Upper lobe of left lung (tissue), 6 donors: Measurements from ENCODE around the gene CACHD1. TPM values are rescaled to one million over a fixed set of nuclear protein-coding genes. Genes with fewer than 3 reads are reported as not detected.
"Not testable (repeated sequence)": the region's sequence is repeated elsewhere in the genome, so short reads cannot be mapped to it uniquely, and the experiment has no call there.

Experiments
- ATAC-seq, 2 donors: fragments of 200-7000 bp; cut with Tn5 transposase; one replicate each; pipeline ENCODE4 v1.9.1; 2022; ENCODE audit warnings: mild to moderate bottlenecking in 2 of 2, moderate library complexity in 2 of 2; ENCODE audit not compliant: low FRiP score in 2 of 2
- DNase-seq, 2 donors: peaks; one replicate each; pipeline ENCODE4 v3.0.0-alpha.2; 2019 to 2020
- H3K27ac ChIP-seq, 4 donors: fragments of 200-600 bp; sonication (generic); one replicate each; pipeline ENCODE4 v1.5.1; 2016 to 2019
- H3K27me3 ChIP-seq, 4 donors: fragments of 200-600 bp; sonication (generic); one replicate each; pipeline ENCODE4 v1.5.1; 2017 to 2019
- H3K36me3 ChIP-seq, 4 donors: fragments of 200-600 bp; sonication (generic); one replicate each; pipeline ENCODE4 v1.5.1; 2016 to 2019
- H3K4me1 ChIP-seq, 4 donors: fragments of 200-600 bp; sonication (generic); one replicate each; pipeline ENCODE4 v1.5.1; 2018 to 2019
- H3K4me3 ChIP-seq, 4 donors: fragments of 200-600 bp; sonication (generic); one replicate each; pipeline ENCODE4 v1.5.1; 2017 to 2019; ENCODE audit warnings: mild to moderate bottlenecking in 2 of 4, moderate library complexity in 1 of 4
- H3K9me3 ChIP-seq, 4 donors: fragments of 200-600 bp; sonication (generic); one replicate each; pipeline ENCODE4 v1.5.1; 2018 to 2019
- EP300 ChIP-seq, 4 donors: sonication (generic); formaldehyde crosslinking; IDR thresholded peaks; one replicate each; pipeline ENCODE4 v1.5.1; 2017; ENCODE audit warnings: antibody characterized with exemption in 4 of 4, control low read depth in 2 of 4
- POLR2A ChIP-seq, 4 donors: fragments of 450-650 bp; IDR thresholded peaks; one replicate each; pipeline ENCODE4 v1.5.1; 2016 to 2017; ENCODE audit warnings: antibody characterized with exemption in 4 of 4, mild to moderate bottlenecking in 2 of 4
- POLR2AphosphoS5 ChIP-seq, 2 donors: sonication (generic); formaldehyde crosslinking; IDR thresholded peaks; one replicate each; pipeline ENCODE4 v1.5.1; 2017; ENCODE audit warnings: antibody characterized with exemption in 2 of 2
- WGBS, 2 donors: methylation state at CpG; one replicate each; pipeline ENCODE4 v1.1.5; 2017 to 2018; 5-methylcytosine and 5-hydroxymethylcytosine counted together
- total RNA-seq, 6 donors: library from RNA; depleted of rRNA in 4 of 6; stranded (reverse); fragments of >200 nt in 4 of 6; gene quantifications; one replicate each; pipeline versions ENCODE4 v1.1.0 to v1.2.1, GENCODE V29; 2016 to 2021
- TF ChIP-seq, protein P1 (sequence below), 6 experiments: fragments of 450-650 bp in 4 of 6; fragments of 200-600 bp in 2 of 6; sonication (generic) in 2 of 6; IDR thresholded peaks; one replicate each; pipeline ENCODE4 v1.5.1; 2016 to 2019; ENCODE audit warnings: antibody characterized with exemption in 6 of 6
- donor health status: DM: no; HTN: no; CAD: no; lungs with moderate emphysema.
- donor health status: DM: no; HTN: yes; CAD: no; lungs with severe emphysema.

CACHD1 gene
- total RNA-seq, 6 donors from 2014 or later: 7.3 to 26.3 (median 22.9) TPM

DNA sequence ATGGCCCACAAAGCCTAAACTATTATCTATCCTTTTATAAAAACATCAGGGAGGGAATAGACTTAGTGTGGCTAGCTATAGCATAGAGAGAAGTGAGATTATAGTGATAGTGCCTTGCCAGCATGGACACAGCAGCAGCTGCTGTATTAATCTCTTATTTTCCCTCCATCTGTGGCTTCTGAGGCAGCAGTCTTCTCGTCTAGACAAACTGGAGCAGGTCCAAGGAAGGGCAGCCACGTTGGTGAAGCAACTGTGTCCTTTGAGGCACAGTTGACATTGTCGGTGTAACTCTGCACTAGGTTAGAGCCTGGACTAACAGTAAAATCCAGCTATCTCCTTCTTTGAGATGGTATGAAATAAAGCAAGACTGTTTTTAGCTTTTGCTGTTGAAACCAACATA is 131.3 kb downstream of the CACHD1 start:
- no peaks in the 10 kb centered on the region for H3K36me3 ChIP-seq
- WGBS, 2 donors: 50 to 73% methylated on average over 3 of the region's 3 CpGs
- no peak overlapping the region for H3K27ac ChIP-seq
- DNase-seq (no peak), ATAC-seq (no peak)
- no peaks in the 10 kb centered on the region for H3K9me3 ChIP-seq
- no peaks in the 10 kb centered on the region for H3K27me3 ChIP-seq
- H3K4me3 ChIP-seq: no peak overlapping the region
- TF ChIP-seq POLR2AphosphoS5 (IDR thresholded peaks at IDR 0.05) (no peak), EP300 (IDR thresholded peaks at IDR 0.05) (no peak), POLR2A (IDR thresholded peaks at IDR 0.05) (no peak)
- TF ChIP-seq, protein P1, sequence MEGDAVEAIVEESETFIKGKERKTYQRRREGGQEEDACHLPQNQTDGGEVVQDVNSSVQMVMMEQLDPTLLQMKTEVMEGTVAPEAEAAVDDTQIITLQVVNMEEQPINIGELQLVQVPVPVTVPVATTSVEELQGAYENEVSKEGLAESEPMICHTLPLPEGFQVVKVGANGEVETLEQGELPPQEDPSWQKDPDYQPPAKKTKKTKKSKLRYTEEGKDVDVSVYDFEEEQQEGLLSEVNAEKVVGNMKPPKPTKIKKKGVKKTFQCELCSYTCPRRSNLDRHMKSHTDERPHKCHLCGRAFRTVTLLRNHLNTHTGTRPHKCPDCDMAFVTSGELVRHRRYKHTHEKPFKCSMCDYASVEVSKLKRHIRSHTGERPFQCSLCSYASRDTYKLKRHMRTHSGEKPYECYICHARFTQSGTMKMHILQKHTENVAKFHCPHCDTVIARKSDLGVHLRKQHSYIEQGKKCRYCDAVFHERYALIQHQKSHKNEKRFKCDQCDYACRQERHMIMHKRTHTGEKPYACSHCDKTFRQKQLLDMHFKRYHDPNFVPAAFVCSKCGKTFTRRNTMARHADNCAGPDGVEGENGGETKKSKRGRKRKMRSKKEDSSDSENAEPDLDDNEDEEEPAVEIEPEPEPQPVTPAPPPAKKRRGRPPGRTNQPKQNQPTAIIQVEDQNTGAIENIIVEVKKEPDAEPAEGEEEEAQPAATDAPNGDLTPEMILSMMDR (IDR thresholded peaks at IDR 0.05): no peak
- H3K4me1 ChIP-seq: peaks cover 8 to 22% (median 10%) of the 10 kb centered on the region in 4 donors

DNA sequence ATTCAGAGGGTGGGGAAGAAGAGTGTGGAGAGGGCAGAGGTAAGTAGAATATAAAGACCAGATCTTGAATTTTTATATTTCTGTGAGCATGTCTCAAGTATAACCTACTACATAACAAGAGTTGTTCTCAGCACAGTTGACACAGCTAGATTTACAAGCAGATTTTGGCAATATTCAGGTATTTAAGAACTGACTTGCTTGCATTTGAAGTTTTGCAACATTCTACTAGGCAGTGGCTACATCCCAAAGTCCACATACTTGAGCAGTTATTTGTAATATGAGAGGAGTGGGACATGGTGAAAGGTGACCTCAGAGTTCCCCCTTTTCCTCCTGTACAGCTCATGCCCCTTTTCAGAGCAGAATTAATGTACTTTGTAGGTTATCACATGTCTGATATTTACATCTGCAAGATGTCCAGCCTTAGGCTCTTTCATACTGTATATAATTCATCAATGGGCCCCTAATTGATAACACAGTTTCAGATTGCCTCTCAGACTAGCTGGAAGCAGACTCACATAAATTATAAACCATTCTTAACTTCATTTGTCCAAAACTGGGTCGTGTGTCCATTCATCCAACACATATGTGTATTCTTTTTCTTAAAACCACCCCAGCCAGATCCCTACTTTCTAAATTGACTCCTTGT is 138.2 kb downstream of the CACHD1 start:
- WGBS, 2 donors: 45 to 53% methylated on average over 1 of the region's 1 CpG
- Histone ChIP-seq H3K4me1 (peaks cover 0 to 9% (median 0%) of the 10 kb centered on the region in 4 donors), H3K27me3 (no peaks in the 10 kb centered on the region), H3K36me3 (no peaks in the 10 kb centered on the region), H3K27ac (no peak overlapping the region), H3K9me3 (peaks cover 0 to 6% (median 2%) of the 10 kb centered on the region in 4 donors), H3K4me3 (no peak overlapping the region)
- DNase-seq (peak in 1 of 2 donors; percentile 27), ATAC-seq (peak; percentile 31 to 71)
- TF ChIP-seq EP300 (IDR thresholded peaks at IDR 0.05) (peak in 1 of 4 donors; percentile 55), POLR2AphosphoS5 (IDR thresholded peaks at IDR 0.05) (no peak)

DNA sequence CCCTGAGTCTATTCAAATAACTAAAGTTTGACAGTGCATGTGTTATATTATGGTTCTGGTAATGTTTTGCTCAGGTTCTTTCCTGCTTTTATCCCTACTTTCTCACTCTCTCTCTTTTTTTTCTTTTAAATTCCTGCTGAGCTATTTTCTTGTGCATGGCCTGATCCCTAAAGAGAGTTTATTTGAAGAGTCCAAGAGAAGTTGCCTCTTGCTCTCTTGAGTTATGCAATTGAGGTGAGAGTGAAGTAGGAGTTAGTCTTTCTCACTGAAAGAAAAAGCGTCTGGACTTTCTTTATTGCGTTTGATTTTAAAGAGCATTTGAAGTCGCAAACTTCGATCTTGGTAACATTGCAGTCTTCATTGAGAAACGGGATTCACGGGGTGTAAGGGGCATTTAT is 138.7 kb downstream of the CACHD1 start:
- H3K4me1 ChIP-seq: peaks cover 0 to 9% (median 0%) of the 10 kb centered on the region in 4 donors
- DNase-seq (no peak), ATAC-seq (no peak)
- WGBS, 2 donors: 69 to 84% methylated on average over 6 of the region's 6 CpGs
- no peaks in the 10 kb centered on the region for H3K27me3 ChIP-seq
- H3K27ac ChIP-seq: no peak overlapping the region
- TF ChIP-seq EP300 (IDR thresholded peaks at IDR 0.05): no peak
- TF ChIP-seq POLR2A (IDR thresholded peaks at IDR 0.05): no peak
- TF ChIP-seq POLR2AphosphoS5 (IDR thresholded peaks at IDR 0.05): no peak
- TF ChIP-seq, protein P1 (IDR thresholded peaks at IDR 0.05): no peak
- peaks cover 0 to 6% (median 2%) of the 10 kb centered on the region in 4 donors for H3K9me3 ChIP-seq
- H3K36me3 ChIP-seq: no peaks in the 10 kb centered on the region
- no peak overlapping the region for H3K4me3 ChIP-seq

DNA sequence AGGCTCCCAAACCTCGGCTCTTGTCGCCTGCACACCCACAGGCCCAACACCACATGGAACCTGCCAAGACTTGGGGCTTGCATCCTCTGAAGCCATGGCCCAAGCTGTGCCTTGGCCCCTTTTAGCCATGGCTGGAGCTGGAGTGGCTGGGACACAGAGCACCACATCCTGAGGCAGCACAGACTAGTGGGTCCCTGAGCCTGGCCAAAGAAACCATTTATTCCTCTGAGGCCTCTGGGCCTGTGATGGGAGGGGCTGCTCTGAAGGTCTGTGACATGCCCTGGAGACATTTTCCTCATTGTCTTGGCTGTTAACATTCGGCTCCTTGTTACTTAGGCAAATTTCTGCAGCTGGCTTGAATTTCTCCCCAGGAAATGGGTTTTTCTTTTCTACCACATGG is 141.0 kb downstream of the CACHD1 start:
- H3K9me3 ChIP-seq, H3K36me3 ChIP-seq, H3K4me3 ChIP-seq, DNase-seq, H3K4me1 ChIP-seq, H3K27ac ChIP-seq, H3K27me3 ChIP-seq, ATAC-seq: not testable (repeated sequence)
- 90 to 92% methylated on average over 3 of the region's 3 CpGs for WGBS, 2 donors

DNA sequence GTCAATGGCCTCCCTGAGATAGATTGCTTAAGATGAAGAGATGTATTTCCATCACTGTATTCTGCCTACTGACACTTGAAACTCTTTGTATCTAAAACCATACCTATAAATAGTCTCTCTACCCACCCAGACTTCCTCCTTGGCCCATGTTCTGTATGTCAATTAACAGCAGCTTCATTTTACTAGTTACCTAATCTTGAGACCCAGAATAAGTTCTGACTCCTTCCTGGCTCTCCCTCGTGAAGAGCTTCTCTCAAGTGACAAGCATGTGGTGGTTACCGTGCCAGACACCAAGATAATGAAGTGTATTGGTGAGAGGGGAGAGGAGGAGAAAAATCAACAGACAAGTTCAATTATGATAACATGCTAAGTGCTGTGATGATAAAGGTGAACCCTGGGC is 146.1 kb downstream of the CACHD1 start:
- no peaks in the 10 kb centered on the region for H3K36me3 ChIP-seq
- DNase-seq (no peak), ATAC-seq (no peak)
- no peak overlapping the region for H3K27ac ChIP-seq
- no peak overlapping the region for H3K4me3 ChIP-seq
- H3K9me3 ChIP-seq: peaks cover 0 to 3% (median 0%) of the 10 kb centered on the region in 4 donors
- WGBS, 2 donors: 39 to 42% methylated on average over 2 of the region's 2 CpGs
- TF ChIP-seq POLR2AphosphoS5 (IDR thresholded peaks at IDR 0.05) (no peak), POLR2A (IDR thresholded peaks at IDR 0.05) (no peak), EP300 (IDR thresholded peaks at IDR 0.05) (no peak)
- TF ChIP-seq, protein P1 (IDR thresholded peaks at IDR 0.05): no peak
- no peaks in the 10 kb centered on the region for H3K27me3 ChIP-seq
- no peaks in the 10 kb centered on the region for H3K4me1 ChIP-seq

DNA sequence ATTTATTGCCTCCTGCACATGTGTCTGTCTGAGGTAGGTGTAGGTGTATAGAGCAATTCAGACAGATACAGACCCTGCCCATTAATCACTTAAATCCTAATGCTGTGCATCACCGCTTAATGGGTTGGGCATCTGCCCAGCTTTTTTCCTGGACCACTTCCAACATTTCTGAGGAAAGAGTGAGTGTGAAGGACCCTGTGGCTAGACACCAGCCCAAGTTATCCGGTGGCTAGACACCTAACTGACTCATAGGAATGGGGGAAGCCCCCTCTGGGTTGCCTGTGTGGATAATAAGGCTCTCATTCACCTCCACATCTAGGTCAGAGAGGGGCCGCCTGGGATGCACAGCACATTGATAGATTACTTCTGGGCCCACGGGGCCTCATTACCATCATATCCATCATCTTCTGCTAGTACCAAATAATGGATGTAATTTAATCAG is 153.8 kb downstream of the CACHD1 start:
- H3K27ac ChIP-seq: no peak overlapping the region
- peaks cover 0 to 12% (median 6%) of the 10 kb centered on the region in 4 donors for H3K4me1 ChIP-seq
- WGBS, 2 donors: 68% methylated on average over 4 of the region's 4 CpGs
- no peaks in the 10 kb centered on the region for H3K36me3 ChIP-seq
- H3K9me3 ChIP-seq: no peaks in the 10 kb centered on the region
- H3K4me3 ChIP-seq: no peak overlapping the region
- DNase-seq (no peak), ATAC-seq (peak in 1 of 2 donors; percentile 69)
- TF ChIP-seq POLR2A (IDR thresholded peaks at IDR 0.05): no peak
- TF ChIP-seq POLR2AphosphoS5 (IDR thresholded peaks at IDR 0.05): no peak
- TF ChIP-seq EP300 (IDR thresholded peaks at IDR 0.05): no peak
- TF ChIP-seq, protein P1 (IDR thresholded peaks at IDR 0.05): no peak
- no peaks in the 10 kb centered on the region for H3K27me3 ChIP-seq
